Measurements from ENCODE around the gene AKAP5. TPM values are rescaled to one million over a fixed set of nuclear protein-coding genes. Genes with fewer than 3 reads are reported as not detected.

The AKAP5 gene
- total RNA-seq, 1 donor = 2.3 TPM

- Histone ChIP-seq H3K4me1 (ENCODE audit: insufficient read depth, low read length) (peaks cover 15% of the 10 kb centered on the region), H3K27me3 (ENCODE audit: insufficient read depth, low read length) (no peaks in the 10 kb centered on the region), H3K9me3 (ENCODE audit: low read depth, low read length) (no peaks in the 10 kb centered on the region), H3K4me3 (ENCODE audit: low read length) (no peak overlapping the region)
Measured at GRCh38 chr14:64444140-64444539, 21.2 kb upstream of the AKAP5 start.

GRCh38 chr14:64444984-64445845 lies 20.1 kb upstream of the AKAP5 start:
- H3K4me1 ChIP-seq (ENCODE audit: insufficient read depth, low read length) = peaks cover 15% of the 10 kb centered on the region
- no peaks in the 10 kb centered on the region for H3K9me3 ChIP-seq (ENCODE audit: low read depth, low read length)
- H3K4me3 ChIP-seq (ENCODE audit: low read length) = no peak overlapping the region
- no peaks in the 10 kb centered on the region for H3K27me3 ChIP-seq (ENCODE audit: insufficient read depth, low read length)

GRCh38 chr14:64447876-64448670 lies 17.2 kb upstream of the AKAP5 start:
- H3K9me3 ChIP-seq (ENCODE audit: low read depth, low read length) = no peaks in the 10 kb centered on the region
- H3K27me3 ChIP-seq (ENCODE audit: insufficient read depth, low read length) = no peaks in the 10 kb centered on the region
- H3K4me3 ChIP-seq (ENCODE audit: low read length) = no peak overlapping the region
- peaks cover 15% of the 10 kb centered on the region for H3K4me1 ChIP-seq (ENCODE audit: insufficient read depth, low read length)

GRCh38 chr14:64450255-64450654 lies 15.0 kb upstream of the AKAP5 start:
- peaks cover 4% of the 10 kb centered on the region for H3K4me1 ChIP-seq (ENCODE audit: insufficient read depth, low read length)
- H3K27me3 ChIP-seq (ENCODE audit: insufficient read depth, low read length) = no peaks in the 10 kb centered on the region
- H3K4me3 ChIP-seq (ENCODE audit: low read length) = no peak overlapping the region
- no peaks in the 10 kb centered on the region for H3K9me3 ChIP-seq (ENCODE audit: low read depth, low read length)

DNA sequence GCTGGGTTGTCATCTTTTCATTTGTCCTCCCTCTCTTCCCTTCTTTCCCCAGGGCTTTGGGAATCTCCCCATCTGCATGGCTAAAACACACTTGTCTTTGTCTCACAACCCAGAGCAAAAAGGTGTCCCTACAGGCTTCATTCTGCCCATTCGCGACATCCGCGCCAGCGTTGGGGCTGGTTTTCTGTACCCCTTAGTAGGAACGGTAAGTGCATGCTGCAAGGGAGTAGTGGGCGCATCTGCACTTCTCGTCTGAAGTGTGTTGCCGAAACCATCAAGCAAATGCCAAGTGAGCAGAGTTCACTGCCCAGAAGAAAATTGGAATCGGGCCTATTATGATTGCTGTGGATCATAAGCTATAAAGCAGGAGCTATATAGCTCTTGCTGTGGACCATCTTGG lies 10.6 kb upstream of the AKAP5 start:
- Histone ChIP-seq H3K9me3 (ENCODE audit: low read depth, low read length) (no peaks in the 10 kb centered on the region), H3K27me3 (ENCODE audit: insufficient read depth, low read length) (no peaks in the 10 kb centered on the region), H3K4me3 (ENCODE audit: low read length) (no peak overlapping the region), H3K4me1 (ENCODE audit: insufficient read depth, low read length) (peaks cover 8% of the 10 kb centered on the region)

GRCh38 chr14:64459405-64460136 lies 5.7 kb upstream of the AKAP5 start:
- no peaks in the 10 kb centered on the region for H3K9me3 ChIP-seq (ENCODE audit: low read depth, low read length)
- peaks cover 11% of the 10 kb centered on the region for H3K4me1 ChIP-seq (ENCODE audit: insufficient read depth, low read length)
- H3K4me3 ChIP-seq (ENCODE audit: low read length) = no peak overlapping the region
- peaks cover 4% of the 10 kb centered on the region for H3K27me3 ChIP-seq (ENCODE audit: insufficient read depth, low read length)

- H3K4me3 ChIP-seq (ENCODE audit: low read length) = no peak overlapping the region
Measured at GRCh38 chr14:64461221-64461620, 4.1 kb upstream of the AKAP5 start.

DNA sequence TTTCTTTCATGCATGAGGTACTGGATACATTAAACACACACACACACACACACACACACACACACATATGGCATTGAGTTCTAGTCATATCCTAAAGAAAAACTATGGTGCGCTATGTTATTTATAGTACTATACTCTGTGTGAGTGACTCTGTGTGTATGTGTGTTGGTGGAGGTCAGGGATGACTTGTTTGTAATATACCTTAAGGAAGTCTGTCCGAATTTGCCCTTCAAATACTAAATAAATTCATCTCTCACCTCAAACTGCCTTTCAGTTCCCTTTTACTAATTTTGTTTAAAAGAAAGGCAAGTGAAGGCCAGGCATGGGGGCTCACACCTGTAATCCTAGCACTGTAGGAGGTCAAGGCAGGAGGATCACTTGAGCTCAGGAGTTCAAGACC lies 2.1 kb upstream of the AKAP5 start:
- H3K9me3 ChIP-seq (ENCODE audit: low read depth, low read length) = no peaks in the 10 kb centered on the region
- no peak overlapping the region for H3K4me3 ChIP-seq (ENCODE audit: low read length)
- peaks cover 16% of the 10 kb centered on the region for H3K27me3 ChIP-seq (ENCODE audit: insufficient read depth, low read length)

More at GRCh38 chr14:64461221-64461620, 4.1 kb upstream of the AKAP5 start:
- Histone ChIP-seq H3K27me3 (ENCODE audit: insufficient read depth, low read length) (peaks cover 15% of the 10 kb centered on the region), H3K4me1 (ENCODE audit: insufficient read depth, low read length) (peaks cover 24% of the 10 kb centered on the region), H3K9me3 (ENCODE audit: low read depth, low read length) (no peaks in the 10 kb centered on the region)

DNA sequence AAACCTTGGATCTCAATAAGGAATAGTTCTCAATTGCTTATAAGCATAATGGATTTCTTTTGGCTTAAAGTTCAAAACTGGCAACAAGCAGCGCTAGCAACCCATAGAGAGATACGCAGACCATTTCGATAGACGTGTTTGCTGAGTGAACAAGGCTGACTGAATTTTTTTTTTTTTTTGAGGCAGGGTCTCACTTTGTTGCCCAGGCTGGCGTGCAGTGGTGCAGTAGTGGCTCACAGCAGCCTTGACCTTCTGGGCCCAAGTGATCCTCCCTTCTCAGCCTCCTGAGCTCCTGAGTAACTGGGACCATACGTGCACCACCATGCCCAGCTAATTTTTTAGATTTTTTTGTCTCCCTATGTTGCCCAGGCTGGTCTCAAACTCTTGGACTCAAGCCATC lies 1.4 kb upstream of the AKAP5 start:
- Histone ChIP-seq H3K9me3 (ENCODE audit: low read depth, low read length) (no peaks in the 10 kb centered on the region), H3K27me3 (ENCODE audit: insufficient read depth, low read length) (peaks cover 16% of the 10 kb centered on the region), H3K4me1 (ENCODE audit: insufficient read depth, low read length) (peaks cover 24% of the 10 kb centered on the region), H3K4me3 (ENCODE audit: low read length) (no peak overlapping the region)

More for the DNA sequence above, 2.1 kb upstream of the AKAP5 start:
- peaks cover 24% of the 10 kb centered on the region for H3K4me1 ChIP-seq (ENCODE audit: insufficient read depth, low read length)

DNA sequence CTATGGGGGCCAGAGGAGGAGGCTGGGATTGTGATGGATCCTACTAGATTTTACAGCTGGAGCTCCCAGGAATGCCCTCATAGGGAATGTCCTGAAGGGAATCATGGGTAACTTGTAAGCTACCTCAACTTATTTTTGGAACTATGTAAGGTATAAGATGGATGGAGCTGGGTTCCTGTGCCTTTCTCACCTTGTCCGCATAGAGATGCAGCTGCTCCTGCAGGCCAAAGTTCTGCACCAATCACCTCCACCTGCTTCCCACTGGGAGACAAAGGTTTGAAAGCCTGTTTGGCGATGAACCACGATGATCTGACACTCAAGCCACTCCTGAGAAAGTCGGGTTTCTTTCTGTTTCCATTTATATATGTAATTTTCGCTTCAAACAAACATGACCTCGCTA lies 648 bp upstream of the AKAP5 start:
- Histone ChIP-seq H3K4me3 (ENCODE audit: low read length) (peak overlapping the region; percentile 37), H3K9me3 (ENCODE audit: low read depth, low read length) (no peaks in the 10 kb centered on the region), H3K27me3 (ENCODE audit: insufficient read depth, low read length) (peaks cover 16% of the 10 kb centered on the region), H3K4me1 (ENCODE audit: insufficient read depth, low read length) (peaks cover 19% of the 10 kb centered on the region)

GRCh38 chr14:64465831-64466554 lies 694 bp downstream of the AKAP5 start:
- H3K4me3 ChIP-seq (ENCODE audit: low read length) = peak overlapping the region; percentile 37
- H3K27me3 ChIP-seq (ENCODE audit: insufficient read depth, low read length) = peaks cover 16% of the 10 kb centered on the region
- H3K9me3 ChIP-seq (ENCODE audit: low read depth, low read length) = no peaks in the 10 kb centered on the region
- H3K4me1 ChIP-seq (ENCODE audit: insufficient read depth, low read length) = peaks cover 19% of the 10 kb centered on the region

- no peaks in the 10 kb centered on the region for H3K9me3 ChIP-seq (ENCODE audit: low read depth, low read length)
- no peak overlapping the region for H3K4me3 ChIP-seq (ENCODE audit: low read length)
- peaks cover 16% of the 10 kb centered on the region for H3K27me3 ChIP-seq (ENCODE audit: insufficient read depth, low read length)
- H3K4me1 ChIP-seq (ENCODE audit: insufficient read depth, low read length) = peaks cover 19% of the 10 kb centered on the region
Measured at GRCh38 chr14:64467101-64467500, 1.8 kb downstream of the AKAP5 start.

DNA sequence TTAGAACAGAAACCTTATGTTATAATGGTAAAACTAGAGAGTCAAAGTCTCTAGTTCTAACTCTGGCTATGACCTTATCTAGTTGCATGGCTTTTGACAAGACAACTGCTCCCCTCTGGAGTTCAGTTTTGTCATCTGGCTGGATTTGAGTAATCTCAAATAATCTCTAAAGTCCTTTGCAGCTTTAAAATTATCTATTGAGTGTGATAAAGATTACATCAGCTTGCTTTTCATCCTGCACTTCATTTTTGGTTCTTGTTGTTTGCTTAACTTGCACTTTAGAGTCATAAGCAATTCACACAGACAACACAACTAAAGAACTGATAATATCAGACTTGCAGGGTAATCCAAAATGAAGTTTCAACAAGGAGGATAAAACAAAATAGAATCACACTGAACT lies 2.3 kb downstream of the AKAP5 start:
- Histone ChIP-seq H3K9me3 (ENCODE audit: low read depth, low read length) (no peaks in the 10 kb centered on the region), H3K27me3 (ENCODE audit: insufficient read depth, low read length) (peaks cover 16% of the 10 kb centered on the region), H3K4me1 (ENCODE audit: insufficient read depth, low read length) (peaks cover 19% of the 10 kb centered on the region), H3K4me3 (ENCODE audit: low read length) (no peak overlapping the region)

DNA sequence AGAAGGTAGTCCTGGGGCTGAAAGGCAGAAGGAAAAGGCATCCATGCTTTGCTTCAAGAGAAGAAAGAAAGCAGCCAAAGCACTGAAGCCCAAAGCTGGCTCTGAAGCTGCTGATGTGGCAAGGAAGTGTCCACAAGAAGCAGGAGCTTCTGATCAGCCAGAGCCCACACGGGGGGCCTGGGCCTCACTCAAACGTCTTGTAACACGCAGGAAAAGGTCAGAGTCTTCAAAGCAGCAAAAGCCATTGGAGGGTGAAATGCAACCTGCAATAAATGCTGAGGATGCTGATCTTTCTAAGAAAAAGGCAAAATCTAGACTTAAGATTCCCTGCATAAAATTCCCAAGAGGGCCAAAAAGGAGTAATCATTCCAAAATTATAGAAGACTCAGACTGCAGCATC lies 3.2 kb downstream of the AKAP5 start:
- H3K9me3 ChIP-seq (ENCODE audit: low read depth, low read length) = no peaks in the 10 kb centered on the region

More for the DNA sequence above, 3.2 kb downstream of the AKAP5 start:
- H3K4me3 ChIP-seq (ENCODE audit: low read length) = no peak overlapping the region
- peaks cover 19% of the 10 kb centered on the region for H3K4me1 ChIP-seq (ENCODE audit: insufficient read depth, low read length)
- H3K27me3 ChIP-seq (ENCODE audit: insufficient read depth, low read length) = peaks cover 16% of the 10 kb centered on the region
